Activated CD4-positive, CD25-positive, alpha-beta regulatory T cell (primary cell): Measurements from ENCODE around the gene LAMB1.

Experiments
- DNase-seq, 4 experiments: peaks; one replicate each; lab custom pipeline; 2025; lab: John Stamatoyannopoulos, UW

Gene LAMB1

DNA sequence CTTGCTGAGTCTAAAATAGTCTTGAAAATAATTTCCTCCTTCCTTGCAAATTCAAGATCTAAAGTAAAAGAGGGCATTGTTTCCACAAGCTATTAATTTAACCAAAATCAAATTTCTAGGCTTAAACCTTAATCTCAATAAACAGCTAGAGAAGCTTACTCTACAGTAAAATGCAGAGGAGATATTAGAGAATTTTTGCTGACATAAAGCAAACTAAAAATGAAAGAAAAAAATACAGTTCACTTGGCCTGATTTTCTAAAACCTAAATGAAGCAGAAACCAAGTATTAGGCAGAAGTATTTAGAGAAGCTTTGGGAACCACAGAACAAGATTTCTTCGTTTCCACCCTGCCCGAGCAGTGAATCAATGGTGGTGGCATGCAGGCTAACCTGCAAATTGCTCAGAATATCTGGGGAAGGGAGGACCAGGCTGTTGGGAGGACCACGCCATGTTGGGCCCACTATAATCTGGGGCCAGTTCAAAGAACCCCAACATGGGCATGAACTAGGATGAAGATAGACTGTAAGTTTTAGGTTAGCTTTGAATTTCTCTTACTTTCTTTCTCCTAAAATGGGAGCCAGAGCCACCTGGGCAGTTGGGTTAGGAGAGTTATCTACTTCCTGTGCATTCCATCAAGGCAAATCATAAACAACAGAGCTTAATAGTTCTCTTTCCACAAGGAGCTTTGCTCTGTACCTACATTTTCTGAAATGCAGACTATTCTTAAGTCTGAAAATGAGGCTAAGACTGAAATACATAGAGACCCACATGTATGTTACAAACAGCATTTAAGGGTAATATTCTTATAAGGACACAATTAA lies 4.1 kb downstream of the LAMB1 start:
- DNase-seq: no peak

DNA sequence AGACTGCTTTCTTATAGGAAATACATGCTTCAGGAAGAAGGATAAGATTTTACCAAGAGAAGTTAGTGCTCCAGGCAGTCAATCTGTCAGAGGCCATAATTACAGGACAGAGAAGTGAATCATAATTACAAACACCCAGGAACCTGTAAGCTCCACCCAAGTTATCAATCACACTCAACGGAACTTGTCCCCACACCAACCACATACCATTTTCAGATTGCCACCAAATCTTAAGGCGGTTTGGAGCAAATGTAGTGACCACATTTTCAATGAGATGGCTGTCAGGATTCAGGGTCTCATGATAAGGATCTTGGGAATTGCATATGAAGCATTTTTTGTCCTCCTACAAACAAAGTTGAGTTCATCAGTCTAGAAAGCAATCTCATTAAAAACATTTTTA lies 4.8 kb downstream of the LAMB1 start:
- no peak for DNase-seq

- DNase-seq: no peak
These were observed 6.7 kb downstream of the LAMB1 start for GRCh38 chr7:107996072-107996882.

- DNase-seq: no peak
These were observed 7.5 kb downstream of the LAMB1 start for GRCh38 chr7:107995184-107996071.

DNA sequence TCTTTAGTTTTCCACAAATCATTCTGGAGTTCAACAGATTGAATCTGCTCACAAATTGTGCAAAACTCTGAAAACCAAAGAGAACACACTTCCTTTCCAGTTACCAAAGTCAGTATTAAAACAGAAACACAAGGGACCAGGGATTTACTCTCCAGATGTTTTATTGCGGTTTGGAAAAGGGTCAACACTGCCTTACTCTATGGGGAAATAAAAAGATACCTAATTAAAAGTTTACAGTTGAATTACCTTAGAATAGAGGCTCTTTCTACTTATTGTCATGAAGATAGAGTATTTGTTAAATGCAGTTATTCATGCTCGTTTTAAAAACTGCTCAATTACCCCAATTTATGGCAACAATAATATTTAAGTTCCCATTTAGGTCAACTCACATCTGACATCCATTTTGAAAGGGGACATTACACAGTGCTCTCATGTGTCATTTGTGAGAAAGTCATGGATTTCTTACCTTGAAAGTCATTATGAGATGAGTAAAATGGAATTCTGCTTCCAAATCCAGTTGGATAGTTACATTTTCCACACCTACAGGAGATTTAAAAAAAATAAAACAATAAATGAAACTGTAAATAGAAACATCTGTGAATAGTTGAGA lies 8.4 kb downstream of the LAMB1 start:
- no peak for DNase-seq

GRCh38 chr7:107993891-107994291 lies 9.1 kb downstream of the LAMB1 start:
- DNase-seq: no peak

DNA sequence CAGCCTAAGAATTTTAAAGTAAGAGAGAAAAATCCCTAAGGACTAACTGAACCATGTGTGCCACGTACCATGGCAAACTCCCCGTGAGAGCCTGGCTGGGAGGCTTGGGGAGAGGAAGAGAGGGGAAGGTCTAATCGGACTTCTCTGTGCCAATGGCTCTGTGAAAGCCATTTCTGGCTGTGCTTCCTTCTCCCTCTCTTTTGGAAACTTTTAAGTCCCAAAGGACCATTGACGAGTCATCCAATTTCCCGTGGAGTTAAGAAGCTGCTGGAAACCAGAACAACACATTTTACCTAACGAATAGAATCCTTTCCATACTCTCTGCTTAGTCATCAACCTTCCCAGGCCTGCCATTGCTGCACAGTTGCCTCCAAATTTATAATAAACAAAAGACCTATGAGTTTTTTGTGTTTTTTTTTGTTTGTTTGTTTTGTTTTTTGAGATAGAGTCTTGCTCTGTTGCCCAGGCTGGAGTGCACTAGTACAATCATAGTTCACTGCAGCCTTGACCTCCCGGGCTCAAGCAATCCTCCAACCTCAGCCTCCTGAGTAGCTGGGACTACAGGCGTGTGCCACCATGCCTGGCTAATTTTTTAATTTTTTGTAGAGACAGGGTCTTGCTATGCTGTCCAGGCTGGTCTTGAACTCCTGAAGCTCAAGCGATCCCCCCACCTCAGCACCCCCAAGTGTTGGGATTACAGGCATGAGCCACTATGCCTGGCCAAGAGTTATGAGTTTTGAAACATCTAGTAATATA lies 13.2 kb downstream of the LAMB1 start:
- no peak for DNase-seq

GRCh38 chr7:107982918-107983389 lies 20.0 kb downstream of the LAMB1 start:
- no peak for DNase-seq

DNA sequence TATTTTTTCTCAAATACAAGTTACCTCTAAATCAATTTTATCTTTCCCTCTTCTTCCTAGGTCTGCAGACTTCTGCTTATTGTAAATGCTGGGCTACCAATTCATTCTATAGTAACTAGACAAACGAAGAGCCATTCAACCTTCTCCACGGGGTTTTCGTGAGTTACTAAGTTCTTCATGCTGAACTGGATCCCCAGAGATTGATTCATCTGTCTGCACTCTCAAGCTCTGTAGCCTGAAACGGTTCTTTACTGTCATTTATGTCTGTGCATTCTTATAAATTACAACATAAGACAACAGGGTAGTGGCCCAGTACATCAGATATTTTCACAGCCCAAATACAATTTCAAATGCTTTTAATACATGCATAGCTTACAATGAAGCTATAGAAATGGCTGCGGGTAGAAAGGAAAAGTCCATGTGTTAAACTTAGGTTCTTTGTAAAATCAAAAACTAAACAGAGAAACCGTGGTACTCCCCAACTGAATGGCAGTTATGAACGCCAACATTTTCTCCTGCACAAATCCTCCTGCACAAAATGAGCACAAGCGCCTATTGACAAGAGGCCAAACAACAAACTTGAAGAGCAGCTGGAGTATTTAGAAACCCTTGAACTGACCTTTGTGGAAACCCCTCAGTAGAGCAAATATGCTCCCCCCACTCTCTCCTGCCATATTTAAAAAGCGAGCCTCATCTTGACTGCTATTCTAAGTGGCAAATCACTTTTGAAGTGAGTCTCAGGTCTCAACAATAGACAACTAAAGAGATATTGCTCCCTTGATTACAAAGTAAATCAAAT lies 20.7 kb downstream of the LAMB1 start:
- no peak for DNase-seq

DNA sequence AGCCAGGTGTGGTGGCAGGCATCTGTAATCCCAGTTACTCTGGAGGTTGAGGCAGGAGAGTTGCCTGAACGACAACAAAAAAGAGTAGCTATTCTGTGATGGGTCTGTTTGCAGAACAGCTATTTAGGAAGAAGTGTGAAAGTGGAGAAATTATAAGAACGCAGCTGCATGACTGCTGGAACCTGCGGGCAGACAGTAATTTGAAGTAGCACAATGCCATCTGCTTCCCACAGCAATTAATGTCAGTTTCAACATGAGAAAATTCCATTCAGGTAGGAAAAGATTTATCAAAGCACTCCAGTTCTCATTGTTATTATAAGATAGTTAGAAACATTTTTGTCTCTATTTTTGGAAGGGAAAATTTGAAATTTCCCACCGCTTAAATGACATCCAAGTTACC lies 21.5 kb downstream of the LAMB1 start:
- DNase-seq: no peak

DNA sequence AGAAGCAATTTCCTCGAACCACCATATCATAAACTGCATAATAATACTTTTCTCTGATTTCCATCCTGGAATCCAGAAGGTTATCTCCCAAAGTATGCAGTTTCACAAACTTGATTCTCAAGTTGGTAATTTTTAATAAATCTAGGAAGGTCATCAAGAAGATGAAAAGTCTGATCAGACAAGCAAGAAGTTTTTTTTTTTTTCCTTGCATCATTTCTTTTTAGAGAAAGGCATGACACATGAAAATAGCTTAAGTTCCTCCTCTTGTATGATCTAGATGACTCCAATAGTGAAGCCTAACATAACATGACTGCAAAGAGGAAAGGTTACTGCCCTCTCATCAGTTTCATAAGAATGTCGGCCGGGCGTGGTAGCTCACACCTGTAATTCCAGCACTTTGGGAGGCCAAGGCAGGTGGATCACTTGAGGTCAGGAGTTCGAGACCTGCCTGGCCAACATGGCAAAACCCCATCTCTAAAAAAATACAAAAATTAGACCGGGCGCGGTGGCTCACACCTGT lies 22.2 kb downstream of the LAMB1 start:
- no peak for DNase-seq

DNA sequence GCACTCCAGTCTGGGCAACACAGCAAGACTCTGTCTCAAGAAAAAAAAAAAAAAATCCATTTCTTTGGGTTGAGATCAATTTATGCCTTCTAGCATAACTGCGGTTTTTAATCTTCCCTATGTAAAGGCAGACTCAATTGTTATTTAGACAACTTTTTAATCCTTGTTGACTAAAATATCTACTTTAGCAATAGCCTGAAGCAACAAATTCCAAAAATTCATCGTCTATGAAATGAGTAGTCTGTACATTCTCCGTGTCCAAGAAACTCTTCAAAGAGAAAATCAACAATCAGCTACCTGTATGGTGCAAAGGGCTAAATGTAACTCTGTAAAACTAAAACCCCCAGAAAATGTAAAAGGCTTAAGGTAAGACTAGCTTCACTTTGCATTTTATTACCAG lies 22.8 kb downstream of the LAMB1 start:
- no peak for DNase-seq

DNA sequence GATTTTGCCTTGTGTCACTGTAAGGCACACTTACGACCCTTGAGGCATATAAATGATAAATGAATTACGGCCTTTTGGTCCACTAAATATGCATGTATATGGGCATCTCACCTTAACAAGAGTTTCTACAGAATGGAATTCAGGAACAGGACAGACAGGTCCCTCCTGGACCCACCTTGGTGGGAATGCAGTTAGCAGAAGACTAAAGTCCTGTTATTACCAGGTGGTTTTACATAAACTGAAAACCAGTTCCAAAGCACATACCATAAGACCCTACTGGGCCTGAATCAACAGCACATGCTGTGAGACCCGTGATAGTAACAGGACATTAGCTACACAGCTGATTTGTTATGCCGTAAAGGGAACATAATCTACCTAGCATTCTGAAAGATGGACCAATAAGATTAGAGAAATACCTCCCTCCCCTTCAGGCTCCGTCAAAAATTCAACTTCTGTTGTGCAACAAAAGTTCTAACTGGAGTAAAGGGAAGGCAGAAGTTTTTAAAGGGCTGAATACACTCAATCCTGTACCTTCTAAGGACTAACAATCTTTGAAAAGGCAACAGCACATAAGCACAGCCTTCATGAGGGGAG lies 24.0 kb downstream of the LAMB1 start:
- DNase-seq: no peak

DNA sequence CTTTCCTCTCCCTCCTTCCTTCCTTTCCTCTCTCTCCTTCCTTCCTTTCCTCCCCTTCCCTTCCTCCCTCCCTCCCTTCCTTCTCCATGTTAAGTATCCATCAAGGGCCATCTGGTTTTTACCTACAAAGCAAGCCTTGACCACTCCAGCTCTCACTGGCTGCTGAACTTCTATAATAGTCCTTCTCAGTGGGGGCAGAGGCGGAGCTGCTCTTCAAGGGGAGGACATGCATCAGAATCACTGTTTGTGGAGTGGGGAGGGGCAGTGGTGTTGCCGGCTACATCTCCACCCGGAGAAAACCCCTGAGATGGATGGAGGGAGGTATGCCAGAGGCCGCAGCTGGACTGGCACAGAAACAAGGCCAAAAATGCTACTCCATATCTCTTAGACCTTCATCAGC lies 25.9 kb downstream of the LAMB1 start:
- no peak for DNase-seq

DNA sequence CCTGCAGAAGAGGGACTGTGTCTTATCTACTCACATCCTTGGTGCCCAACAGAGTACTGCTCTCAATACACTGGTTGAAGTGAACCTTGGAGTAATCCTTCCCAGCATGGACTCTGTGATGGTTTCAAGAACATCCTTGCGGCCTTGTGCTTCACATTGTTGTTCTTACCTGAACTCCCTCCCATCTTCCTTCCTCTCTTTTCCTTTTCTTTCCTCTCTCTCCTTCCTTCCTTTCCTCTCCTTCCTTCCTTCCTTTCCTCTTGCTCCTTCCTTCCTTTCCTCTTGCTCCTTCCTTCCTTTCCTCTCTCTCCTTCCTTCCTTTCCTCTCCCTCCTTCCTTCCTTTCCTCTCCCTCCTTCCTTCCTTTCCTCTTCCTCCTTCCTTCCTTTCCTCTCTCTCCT lies 26.3 kb downstream of the LAMB1 start:
- no peak for DNase-seq

DNA sequence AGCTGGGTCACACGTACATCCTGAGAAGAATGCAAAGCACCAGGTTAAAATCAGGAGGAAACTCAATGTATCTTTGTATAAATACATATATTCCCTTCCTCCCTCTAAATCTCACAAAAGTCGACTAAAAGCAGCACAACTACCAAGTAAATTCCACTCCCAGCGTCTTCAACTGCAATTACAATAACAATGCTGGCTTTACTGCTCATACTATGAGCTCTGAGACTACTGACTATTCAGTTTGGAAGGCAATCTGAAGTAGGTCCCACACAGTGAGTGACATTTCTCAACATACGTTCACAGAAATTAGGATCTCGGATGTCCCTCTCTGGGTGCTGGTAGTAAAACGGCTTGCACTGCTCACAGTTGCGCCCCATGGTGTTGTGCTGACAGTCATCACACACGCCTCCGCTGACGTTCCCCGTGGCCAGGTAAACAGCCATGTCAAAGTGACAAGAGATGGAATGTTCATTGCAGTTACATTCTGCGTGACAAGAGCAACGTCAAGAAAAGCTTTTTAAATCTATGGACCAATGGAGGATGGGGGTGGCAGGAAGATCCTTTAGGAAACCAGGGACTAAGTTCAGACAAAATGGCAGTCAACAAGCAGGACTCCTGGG lies 27.5 kb downstream of the LAMB1 start:
- DNase-seq: no peak

GRCh38 chr7:107973861-107974260 lies 29.1 kb downstream of the LAMB1 start:
- no peak for DNase-seq

- no peak for DNase-seq
These were observed 30.0 kb downstream of the LAMB1 start for GRCh38 chr7:107972941-107973376.

DNA sequence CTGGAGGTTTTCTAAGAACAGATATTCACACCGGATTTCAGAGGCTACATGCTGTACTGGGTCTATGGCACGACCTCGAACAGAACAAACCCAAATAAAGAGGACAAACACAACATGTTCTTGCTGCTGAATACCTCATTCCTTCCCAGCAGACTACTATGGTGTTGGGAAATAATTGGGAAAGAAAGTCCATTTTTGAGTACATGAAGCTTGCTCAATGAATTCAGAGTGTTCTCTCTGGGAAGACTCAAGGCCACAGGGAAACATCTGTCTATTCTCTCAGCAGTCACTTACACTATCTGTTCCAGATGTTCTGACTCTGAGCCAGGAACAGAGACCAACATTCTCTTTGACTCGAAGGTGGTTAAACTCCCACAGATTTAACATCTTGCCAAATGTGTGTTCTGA lies 30.9 kb downstream of the LAMB1 start:
- no peak for DNase-seq
